ENCODE data around the gene C9orf78. TPM values are rescaled to one million over a fixed set of nuclear protein-coding genes. Genes with fewer than 3 reads are reported as not detected.

Gene C9orf78
- total RNA-seq, 1 donor from 2014 or later, result 34.1 TPM

DNA sequence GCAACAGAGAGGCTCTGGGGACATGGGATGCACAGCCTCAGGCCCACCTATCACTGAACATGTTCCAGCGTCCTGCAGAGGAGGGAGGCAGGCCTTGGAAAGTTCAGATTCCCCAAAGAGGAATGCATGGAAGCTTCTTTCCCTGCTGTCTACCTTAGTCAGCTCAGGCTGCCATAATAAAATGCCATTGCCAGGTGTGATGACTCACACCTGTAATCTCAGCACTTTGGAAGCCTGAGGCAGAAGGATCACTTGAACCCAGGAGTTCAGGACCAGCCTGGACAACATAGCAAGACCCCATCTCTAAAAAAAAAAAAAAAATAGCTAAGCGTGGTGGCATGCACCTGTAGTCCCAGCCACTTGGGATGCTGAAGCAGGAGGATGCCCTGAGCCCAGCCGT, 56.6 kb downstream of the C9orf78 start:
- POLR2A ChIA-PET, result interaction anchor here (0.6 kb wide), 1 partner anchor 38 kb away, joined by 4 read pairs; no protein-coding TSS in a partner anchor
- H3K4me3 Mint-ChIP-seq, result no peak overlapping the region
- TF ChIP-seq, protein P1, sequence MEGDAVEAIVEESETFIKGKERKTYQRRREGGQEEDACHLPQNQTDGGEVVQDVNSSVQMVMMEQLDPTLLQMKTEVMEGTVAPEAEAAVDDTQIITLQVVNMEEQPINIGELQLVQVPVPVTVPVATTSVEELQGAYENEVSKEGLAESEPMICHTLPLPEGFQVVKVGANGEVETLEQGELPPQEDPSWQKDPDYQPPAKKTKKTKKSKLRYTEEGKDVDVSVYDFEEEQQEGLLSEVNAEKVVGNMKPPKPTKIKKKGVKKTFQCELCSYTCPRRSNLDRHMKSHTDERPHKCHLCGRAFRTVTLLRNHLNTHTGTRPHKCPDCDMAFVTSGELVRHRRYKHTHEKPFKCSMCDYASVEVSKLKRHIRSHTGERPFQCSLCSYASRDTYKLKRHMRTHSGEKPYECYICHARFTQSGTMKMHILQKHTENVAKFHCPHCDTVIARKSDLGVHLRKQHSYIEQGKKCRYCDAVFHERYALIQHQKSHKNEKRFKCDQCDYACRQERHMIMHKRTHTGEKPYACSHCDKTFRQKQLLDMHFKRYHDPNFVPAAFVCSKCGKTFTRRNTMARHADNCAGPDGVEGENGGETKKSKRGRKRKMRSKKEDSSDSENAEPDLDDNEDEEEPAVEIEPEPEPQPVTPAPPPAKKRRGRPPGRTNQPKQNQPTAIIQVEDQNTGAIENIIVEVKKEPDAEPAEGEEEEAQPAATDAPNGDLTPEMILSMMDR (IDR thresholded peaks at IDR 0.05), result no peak
- peaks cover 23% of the 10 kb centered on the region for H3K27me3 Mint-ChIP-seq
- no peak overlapping the region for H3K27ac Mint-ChIP-seq
- no peaks in the 10 kb centered on the region for H3K9me3 Mint-ChIP-seq
- intact Hi-C loops (cut with micrococcal nuclease), result no loop called here
- DNase-seq (no peak), ATAC-seq (ENCODE audit: low read depth) (no peak)
- no peaks in the 10 kb centered on the region for H3K4me1 Mint-ChIP-seq
- CTCF ChIA-PET, result no interaction called here
- H3K36me3 Mint-ChIP-seq (ENCODE audit: low read depth), result no peaks in the 10 kb centered on the region

GRCh38 chr9:129777769-129778130, 57.3 kb downstream of the C9orf78 start:
- Mint-ChIP-seq H3K4me3 (no peak overlapping the region), H3K27me3 (peaks cover 23% of the 10 kb centered on the region), H3K9me3 (no peaks in the 10 kb centered on the region), H3K27ac (no peak overlapping the region), H3K36me3 (ENCODE audit: low read depth) (no peaks in the 10 kb centered on the region), H3K4me1 (no peaks in the 10 kb centered on the region)
- intact Hi-C loops (cut with micrococcal nuclease), result no loop called here
- DNase-seq, result no peak
- ChIA-PET POLR2A (interaction anchor here (0.6 kb wide), 1 partner anchor 260 kb away, joined by 5 read pairs; no protein-coding TSS in a partner anchor), CTCF (no interaction called here)
- TF ChIP-seq, protein P1 (IDR thresholded peaks at IDR 0.05), result no peak
- no peak for ATAC-seq (ENCODE audit: low read depth)

Other genes starting within 250 kb of the C9orf78 start
- not detected in 2 replicates for gene C9orf50, start 214.2 kb downstream of the C9orf78 start, total RNA-seq
- 33.1 and 40.1 TPM in 2 replicates for gene NTMT1, start 209.1 kb downstream of the C9orf78 start, total RNA-seq
- gene ASB6, start 193.1 kb downstream of the C9orf78 start, total RNA-seq, result 18.9 and 20.1 TPM in 2 replicates
- not detected in 2 replicates for gene PRRX2, start 169.6 kb downstream of the C9orf78 start, total RNA-seq
- not detected in 2 replicates for gene PTGES, start 82.2 kb downstream of the C9orf78 start, total RNA-seq
- 11.8 and 15.3 TPM in 2 replicates for gene TOR1B, start 32.1 kb downstream of the C9orf78 start, total RNA-seq
- gene TOR1A, start 11.1 kb downstream of the C9orf78 start, total RNA-seq, result 28.5 and 29.5 TPM in 2 replicates
- 28.1 and 31.6 TPM in 2 replicates for gene USP20, start 183 bp upstream of the C9orf78 start, total RNA-seq
- 454 and 501 TPM in 2 replicates for gene FNBP1, start 207.9 kb upstream of the C9orf78 start, total RNA-seq
- gene GPR107, start 218.6 kb upstream of the C9orf78 start, total RNA-seq, result 17.7 and 19.6 TPM in 2 replicates